MCF 10A (cell line): ENCODE results near the gene BPGM. TPM values are rescaled to one million over a fixed set of nuclear protein-coding genes. Genes with fewer than 3 reads are reported as not detected.

ENCODE experiments used
- BruUV-seq: library from RNA; stranded (reverse); fragments of 400-500 nt; replicated peaks from 2 replicates; lab custom pipeline; 2021; lab: Mats Ljungman, UMichigan
- CTCF ChIA-PET: fragments of 300-600 bp; sonication (Branson Sonifier 250); formaldehyde crosslinking; extraction: SDS; loops from one replicate; lab custom pipeline; 2021; ENCODE audit warnings: antibody characterized with exemption, inconsistent platforms; lab: Yijun Ruan, JAX
- POLR2A ChIA-PET: fragments of 300-600, 350-650 bp; sonication (Branson Sonifier 250); formaldehyde crosslinking; extraction: SDS; loops from one replicate; lab custom pipeline; 2020; ENCODE audit warnings: antibody characterized with exemption, inconsistent platforms; lab: Yijun Ruan, JAX
- DNase-seq: peaks from one replicate; pipeline ENCODE4 v3.0.0-alpha.2; 2018; ENCODE audit not compliant: unreplicated experiment
- H3K27ac Mint-ChIP-seq: one replicate; pipeline ENCODE4 v1.8.0; 2022; ENCODE audit warnings: mild to moderate bottlenecking, low read depth, mixed read lengths; ENCODE audit not compliant: unreplicated experiment
- H3K27me3 Mint-ChIP-seq: one replicate; pipeline ENCODE4 v1.8.0; 2022; ENCODE audit warnings: mixed read lengths; ENCODE audit not compliant: insufficient read depth, unreplicated experiment
- H3K36me3 Mint-ChIP-seq: one replicate; pipeline ENCODE4 v1.8.0; 2022; ENCODE audit warnings: mild to moderate bottlenecking, moderate library complexity, mixed read lengths; ENCODE audit not compliant: insufficient read depth, unreplicated experiment
- H3K4me1 Mint-ChIP-seq: one replicate; pipeline ENCODE4 v1.8.0; 2022; ENCODE audit warnings: mixed read lengths; ENCODE audit not compliant: insufficient read depth, unreplicated experiment
- H3K4me3 Mint-ChIP-seq: one replicate; pipeline ENCODE4 v1.8.0; 2022; ENCODE audit warnings: mild to moderate bottlenecking, moderate library complexity, mixed read lengths; ENCODE audit not compliant: unreplicated experiment
- H3K9me3 Mint-ChIP-seq: one replicate; pipeline ENCODE4 v1.8.0; 2022; ENCODE audit warnings: mixed read lengths; ENCODE audit not compliant: unreplicated experiment
- intact Hi-C: fragments of 100-400 bp; cut with micrococcal nuclease; formaldehyde crosslinking; loops from 2 replicates; pipeline ENCODE4 v1.14.1; 2022
- total RNA-seq: library from RNA; stranded (reverse); gene quantifications from 2 replicates; pipeline ENCODE4 v1.2.3, GENCODE V29; 2022
- TF ChIP-seq, protein P1 (sequence below): fragments of 200-600 bp; IDR thresholded peaks from one replicate; pipeline ENCODE4 v1.8.0; 2022; ENCODE audit warnings: antibody characterized with exemption, mild to moderate bottlenecking; ENCODE audit not compliant: unreplicated experiment

The BPGM gene
- total RNA-seq, 1 experiment from 2014 or later, result 8.2 TPM

DNA sequence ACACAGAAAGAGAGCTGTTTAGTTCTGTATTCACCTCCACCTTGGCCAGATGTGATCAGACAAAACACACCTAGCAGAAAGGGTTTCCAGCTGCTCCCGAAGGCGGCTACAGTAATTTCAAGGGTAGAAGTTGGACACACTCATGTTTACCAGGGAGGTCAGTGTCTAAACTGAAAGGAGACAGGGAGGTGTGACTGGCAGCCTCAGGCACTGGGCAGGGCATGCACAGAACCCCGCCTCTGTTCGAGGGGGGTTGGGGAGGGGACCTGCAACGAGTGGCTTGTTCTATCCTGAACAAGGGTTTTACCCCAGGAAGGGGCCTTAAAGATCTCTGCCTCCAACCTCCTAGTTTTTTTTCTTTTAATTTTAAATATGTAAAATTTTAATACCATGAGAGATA, 49.6 kb downstream of the BPGM start:
- Mint-ChIP-seq H3K36me3 (no peaks in the 10 kb centered on the region), H3K27me3 (no peaks in the 10 kb centered on the region), H3K4me1 (peaks cover 6% of the 10 kb centered on the region), H3K27ac (no peak overlapping the region), H3K9me3 (no peaks in the 10 kb centered on the region), H3K4me3 (no peak overlapping the region)
- DNase-seq, result no peak
- TF ChIP-seq, protein P1, sequence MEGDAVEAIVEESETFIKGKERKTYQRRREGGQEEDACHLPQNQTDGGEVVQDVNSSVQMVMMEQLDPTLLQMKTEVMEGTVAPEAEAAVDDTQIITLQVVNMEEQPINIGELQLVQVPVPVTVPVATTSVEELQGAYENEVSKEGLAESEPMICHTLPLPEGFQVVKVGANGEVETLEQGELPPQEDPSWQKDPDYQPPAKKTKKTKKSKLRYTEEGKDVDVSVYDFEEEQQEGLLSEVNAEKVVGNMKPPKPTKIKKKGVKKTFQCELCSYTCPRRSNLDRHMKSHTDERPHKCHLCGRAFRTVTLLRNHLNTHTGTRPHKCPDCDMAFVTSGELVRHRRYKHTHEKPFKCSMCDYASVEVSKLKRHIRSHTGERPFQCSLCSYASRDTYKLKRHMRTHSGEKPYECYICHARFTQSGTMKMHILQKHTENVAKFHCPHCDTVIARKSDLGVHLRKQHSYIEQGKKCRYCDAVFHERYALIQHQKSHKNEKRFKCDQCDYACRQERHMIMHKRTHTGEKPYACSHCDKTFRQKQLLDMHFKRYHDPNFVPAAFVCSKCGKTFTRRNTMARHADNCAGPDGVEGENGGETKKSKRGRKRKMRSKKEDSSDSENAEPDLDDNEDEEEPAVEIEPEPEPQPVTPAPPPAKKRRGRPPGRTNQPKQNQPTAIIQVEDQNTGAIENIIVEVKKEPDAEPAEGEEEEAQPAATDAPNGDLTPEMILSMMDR, result no peak
- POLR2A ChIA-PET, result interaction anchor here (0.7 kb wide), 1 partner anchor 19 kb away, joined by 3 read pairs; no protein-coding TSS in a partner anchor
- intact Hi-C loops, result no loop called here
- no TSS peak for BruUV-seq
- CTCF ChIA-PET, result interaction anchor here (0.6 to 2.1 kb wide), 6 partner anchors 28 to 285 kb away, joined by 3 to 7 read pairs (median 4); no protein-coding TSS in a partner anchor

DNA sequence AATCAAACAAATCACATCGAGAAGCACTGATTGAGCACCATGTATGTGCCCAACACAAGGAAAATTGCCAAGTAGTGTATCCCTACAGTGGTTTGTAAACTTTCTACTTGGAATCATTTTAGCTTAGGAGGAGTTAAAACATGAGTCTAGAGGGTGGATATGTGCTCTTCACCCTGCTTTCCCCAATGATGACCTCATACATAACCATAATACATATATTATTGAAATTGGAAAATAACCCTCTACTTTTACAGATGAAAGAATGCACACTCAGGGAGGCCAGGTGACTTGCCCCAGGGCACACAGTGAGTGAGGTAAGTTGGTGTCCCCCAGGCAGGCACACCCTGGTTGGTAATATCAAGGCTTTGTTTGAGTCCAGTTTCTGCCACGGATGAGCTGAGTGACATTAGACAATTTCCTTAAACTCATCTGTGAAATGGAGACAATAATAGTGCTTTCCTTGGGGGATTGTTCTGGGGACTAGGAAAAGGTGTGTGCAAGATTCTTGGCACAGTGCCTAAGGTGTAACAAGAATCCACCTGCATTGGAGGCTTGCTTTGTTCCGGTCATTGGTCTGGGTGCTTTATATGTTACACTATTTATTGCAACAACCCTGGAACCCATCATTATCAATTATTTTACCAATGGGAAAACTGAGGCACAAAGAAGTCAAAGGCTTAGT, 50.7 kb downstream of the BPGM start:
- TF ChIP-seq, protein P1, result no peak
- Mint-ChIP-seq H3K4me1 (no peaks in the 10 kb centered on the region), H3K27me3 (peaks cover 2% of the 10 kb centered on the region), H3K9me3 (no peaks in the 10 kb centered on the region), H3K36me3 (no peaks in the 10 kb centered on the region), H3K4me3 (no peak overlapping the region), H3K27ac (no peak overlapping the region)
- DNase-seq, result no peak
- intact Hi-C loops, result no loop called here
- CTCF ChIA-PET, result interaction anchor here (0.9 kb wide), 1 partner anchor 11 kb away, joined by 3 read pairs; no protein-coding TSS in a partner anchor
- BruUV-seq, result no TSS peak
- POLR2A ChIA-PET, result interaction anchor here (0.7 to 1.2 kb wide), 2 partner anchors 474 to 577 kb away, joined by 3 read pairs; no protein-coding TSS in a partner anchor

DNA sequence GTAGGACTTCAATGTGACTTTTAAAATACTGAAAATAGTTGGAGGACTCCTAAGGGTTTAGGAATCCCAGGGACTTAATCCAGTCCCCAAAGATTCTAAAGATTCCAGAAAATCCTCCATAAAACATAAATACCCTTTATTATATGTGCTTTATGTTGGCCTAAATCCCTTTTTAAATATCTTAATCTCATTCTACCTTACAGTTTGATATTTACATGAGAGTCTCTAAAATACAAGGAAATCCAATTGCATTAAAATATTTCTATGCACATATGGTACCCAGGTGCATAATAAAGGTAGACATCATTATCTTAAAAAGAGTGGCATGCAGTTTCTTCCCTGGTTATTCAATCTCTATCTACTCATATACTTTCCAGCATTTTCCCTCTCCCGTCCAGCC, 51.8 kb downstream of the BPGM start:
- DNase-seq, result no peak
- H3K27me3 Mint-ChIP-seq, result peaks cover 10% of the 10 kb centered on the region
- H3K4me1 Mint-ChIP-seq, result no peaks in the 10 kb centered on the region
- H3K4me3 Mint-ChIP-seq, result no peak overlapping the region
- ChIA-PET CTCF (no interaction called here), POLR2A (no interaction called here)
- intact Hi-C loops, result no loop called here
- no peaks in the 10 kb centered on the region for H3K36me3 Mint-ChIP-seq
- TF ChIP-seq, protein P1, result no peak
- H3K9me3 Mint-ChIP-seq, result no peaks in the 10 kb centered on the region
- H3K27ac Mint-ChIP-seq, result no peak overlapping the region
- no TSS peak for BruUV-seq

DNA sequence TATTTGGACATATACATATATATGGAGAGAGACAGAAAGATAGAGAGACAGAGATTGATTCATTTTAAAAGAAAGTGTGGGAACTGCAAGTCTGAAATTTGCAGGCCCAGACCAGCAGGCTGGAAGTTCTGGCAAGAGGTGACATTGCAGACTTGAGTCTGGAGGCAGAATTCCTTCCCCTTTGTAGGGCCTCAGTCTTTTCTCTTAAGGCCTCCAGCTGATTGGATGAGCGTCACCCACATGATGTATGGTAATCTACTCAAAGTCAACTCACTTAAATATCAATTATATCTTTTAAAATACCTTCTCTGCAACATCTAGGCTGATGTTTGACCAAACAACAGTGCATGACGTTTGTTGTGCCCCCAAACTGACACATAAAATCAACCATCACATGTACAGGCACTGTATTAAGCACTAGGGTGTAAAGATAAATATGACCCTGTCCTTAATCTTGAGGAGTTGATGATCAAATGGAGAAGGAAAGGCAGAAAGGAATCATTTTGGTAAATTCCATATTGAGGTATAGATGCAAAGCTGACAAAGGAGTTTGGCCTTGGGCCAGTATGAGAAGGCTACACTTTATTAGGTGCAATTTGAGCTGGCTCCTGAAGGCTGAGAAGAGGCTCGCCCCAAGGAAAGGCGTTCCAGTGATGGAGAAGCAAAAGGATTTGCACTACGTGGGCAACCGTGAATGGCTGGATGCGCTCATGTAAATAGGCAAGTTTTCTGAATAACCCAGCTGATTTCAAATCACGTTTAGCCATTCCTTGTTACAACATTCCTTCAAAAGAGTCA, 52.6 kb downstream of the BPGM start:
- TF ChIP-seq, protein P1, result no peak
- H3K4me1 Mint-ChIP-seq, result no peaks in the 10 kb centered on the region
- H3K36me3 Mint-ChIP-seq, result no peaks in the 10 kb centered on the region
- DNase-seq, result no peak
- intact Hi-C loops, result no loop called here
- H3K27me3 Mint-ChIP-seq, result peaks cover 10% of the 10 kb centered on the region
- ChIA-PET POLR2A (no interaction called here), CTCF (interaction anchor here (1.0 to 1.6 kb wide), 5 partner anchors 8 to 29 kb away, joined by 3 to 5 read pairs (median 3); no protein-coding TSS in a partner anchor)
- no TSS peak for BruUV-seq
- H3K9me3 Mint-ChIP-seq, result no peaks in the 10 kb centered on the region
- H3K4me3 Mint-ChIP-seq, result no peak overlapping the region
- H3K27ac Mint-ChIP-seq, result no peak overlapping the region
